GM18499 (cell line): ENCODE measurements around the gene SNX15.
"Not testable (repeated sequence)": the region's sequence is repeated elsewhere in the genome, so short reads cannot be mapped to it uniquely, and the experiment has no call there.

ENCODE experiments used
- ATAC-seq: cut with Tn5 transposase; IDR thresholded peaks from one replicate; pipeline ENCODE4 v1.9.1; 2021; ENCODE audit warnings: moderate number of reproducible peaks; ENCODE audit not compliant: insufficient read depth, unreplicated experiment

Gene SNX15

GRCh38 chr11:65027213-65028067 lies at the start of gene SNX15:
SNX15 (plus strand) TSS chr11:65027439; CDS start chr11:65027538, 99 bp downstream.
- ATAC-seq = peak; percentile 72

- ATAC-seq = not testable (repeated sequence)
These were observed 43.9 kb upstream of the SNX15 start for GRCh38 chr11:64983339-64983738.

GRCh38 chr11:64987998-64988854 lies 39.0 kb upstream of the SNX15 start:
- no peak for ATAC-seq

GRCh38 chr11:64989416-64989815 lies 37.8 kb upstream of the SNX15 start:
- ATAC-seq = no peak

- no peak for ATAC-seq
These were observed 36.9 kb upstream of the SNX15 start for GRCh38 chr11:64990222-64990923.

GRCh38 chr11:64994318-64994717 lies 32.9 kb upstream of the SNX15 start:
- no peak for ATAC-seq

- ATAC-seq = no peak
These were observed 30.9 kb upstream of the SNX15 start for GRCh38 chr11:64996327-64996709.

- no peak for ATAC-seq
These were observed 30.4 kb upstream of the SNX15 start, which contains the start of gene BATF2 for GRCh38 chr11:64996710-64997380. BATF2 (minus strand) TSS chr11:64996971; CDS start chr11:64996914, 57 bp downstream.

- no peak for ATAC-seq
These were observed 29.1 kb upstream of the SNX15 start for GRCh38 chr11:64998141-64998540.

GRCh38 chr11:64998690-64999431 lies 28.4 kb upstream of the SNX15 start:
- ATAC-seq = no peak

GRCh38 chr11:64999478-64999877 lies 27.8 kb upstream of the SNX15 start:
- no peak for ATAC-seq

- no peak for ATAC-seq
These were observed 24.5 kb upstream of the SNX15 start for GRCh38 chr11:65002706-65003105.

- no peak for ATAC-seq
These were observed 24.0 kb upstream of the SNX15 start for GRCh38 chr11:65003282-65003681.

- ATAC-seq = not testable (repeated sequence)
These were observed 23.3 kb upstream of the SNX15 start for GRCh38 chr11:65003968-65004367.

GRCh38 chr11:65008016-65008415 lies 19.2 kb upstream of the SNX15 start:
- ATAC-seq = no peak

- no peak for ATAC-seq
These were observed 18.4 kb upstream of the SNX15 start for GRCh38 chr11:65008873-65009272.

- peak; percentile 28 for ATAC-seq
These were observed 13.9 kb upstream of the SNX15 start for GRCh38 chr11:65013130-65013887.

GRCh38 chr11:65013888-65014725 lies 13.1 kb upstream of the SNX15 start, which contains the start of gene ARL2:
ARL2 (plus strand) TSS chr11:65014160; CDS start chr11:65014208, 48 bp downstream.
- ATAC-seq = peak; percentile 39
